GM04503 (cell line): ENCODE measurements around the gene SERTAD3.
"Not testable (repeated sequence)": the region's sequence is repeated elsewhere in the genome, so short reads cannot be mapped to it uniquely, and the experiment has no call there.

ENCODE experiments used
- DNase-seq: peaks from one replicate; pipeline ENCODE4 v3.0.0-alpha.2; 2012; ENCODE audit warnings: low read depth

Gene SERTAD3

GRCh38 chr19:40457953-40458596, 13.9 kb upstream of the SERTAD3 start:
- no peak for DNase-seq

- no peak for DNase-seq
Measured at GRCh38 chr19:40457048-40457447, 12.9 kb upstream of the SERTAD3 start.

GRCh38 chr19:40453943-40454342, 9.8 kb upstream of the SERTAD3 start:
- DNase-seq: not testable (repeated sequence)

- no peak for DNase-seq
Measured at GRCh38 chr19:40453151-40453735, 9.1 kb upstream of the SERTAD3 start.

DNA sequence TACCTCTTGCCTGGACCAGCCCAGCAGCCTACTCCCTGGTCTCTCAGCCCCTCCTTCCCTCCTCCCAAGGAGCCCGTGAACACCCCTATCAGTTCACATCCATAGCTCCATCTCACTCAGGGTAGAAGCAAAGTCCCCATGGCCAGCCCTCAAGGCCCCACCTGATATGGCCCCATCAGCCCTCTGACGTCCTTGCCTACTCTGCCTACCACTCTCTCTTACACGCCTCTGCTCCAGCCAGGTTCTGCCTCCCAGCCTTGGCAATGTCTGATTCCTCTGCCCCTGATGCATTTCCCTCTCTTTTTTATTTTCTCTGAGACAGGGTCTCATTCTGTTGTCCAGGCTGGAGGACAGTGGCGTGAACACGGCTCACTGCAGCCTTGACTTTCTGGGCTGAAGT, 7.9 kb upstream of the SERTAD3 start:
- no peak for DNase-seq

DNA sequence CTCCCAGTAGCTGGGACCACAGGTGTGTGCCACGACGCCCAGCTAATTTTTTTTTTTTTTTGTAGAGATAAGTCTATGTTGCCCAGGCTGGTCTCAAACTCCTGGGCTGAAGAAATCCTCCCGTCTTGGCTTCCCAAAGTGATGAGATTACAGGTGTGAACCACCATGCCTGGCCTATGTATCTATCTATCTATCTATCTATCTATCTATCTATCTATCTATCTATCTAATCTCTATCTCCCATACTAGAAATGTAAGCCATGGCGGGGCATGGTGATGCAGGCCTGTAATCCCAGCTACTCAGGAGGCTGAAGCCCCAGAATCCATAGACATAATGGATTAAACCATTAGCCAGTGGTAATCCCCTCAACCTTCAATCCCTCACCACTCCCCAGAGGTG, 6.5 kb upstream of the SERTAD3 start:
- no peak for DNase-seq

- DNase-seq: no peak
Measured at GRCh38 chr19:40449506-40449905, 5.4 kb upstream of the SERTAD3 start.

GRCh38 chr19:40446263-40446784, 2.2 kb upstream of the SERTAD3 start:
- no peak for DNase-seq

DNA sequence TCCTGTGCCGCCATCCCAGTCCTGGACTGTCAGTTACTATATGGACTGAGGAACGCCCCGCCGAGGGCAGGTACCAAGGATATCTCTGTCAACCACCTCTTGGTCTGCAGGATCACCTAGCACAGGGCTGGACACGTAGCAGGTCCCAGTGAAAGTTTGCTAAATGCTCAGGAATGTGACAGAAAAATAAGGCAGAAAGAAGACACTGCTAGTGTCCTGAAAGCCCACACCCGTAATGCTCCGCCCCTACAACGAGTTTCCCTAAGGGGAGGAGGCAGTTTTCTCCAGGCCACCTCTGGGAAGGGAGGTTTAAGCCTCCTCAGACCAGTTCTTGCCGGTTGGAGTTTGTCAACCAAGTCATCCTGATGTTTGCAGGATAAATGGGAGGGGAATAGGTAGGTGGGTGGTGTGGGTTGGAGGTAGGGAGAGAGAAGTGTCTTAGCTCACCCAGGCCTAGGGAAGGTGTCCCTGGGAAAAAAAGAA, 1.7 kb upstream of the SERTAD3 start:
- DNase-seq: no peak

- no peak for DNase-seq
Measured at GRCh38 chr19:40444825-40445312, 734 bp upstream of the SERTAD3 start.

- peak; percentile 95 for DNase-seq
Measured at GRCh38 chr19:40443131-40443999, 770 bp downstream of the SERTAD3 start.

DNA sequence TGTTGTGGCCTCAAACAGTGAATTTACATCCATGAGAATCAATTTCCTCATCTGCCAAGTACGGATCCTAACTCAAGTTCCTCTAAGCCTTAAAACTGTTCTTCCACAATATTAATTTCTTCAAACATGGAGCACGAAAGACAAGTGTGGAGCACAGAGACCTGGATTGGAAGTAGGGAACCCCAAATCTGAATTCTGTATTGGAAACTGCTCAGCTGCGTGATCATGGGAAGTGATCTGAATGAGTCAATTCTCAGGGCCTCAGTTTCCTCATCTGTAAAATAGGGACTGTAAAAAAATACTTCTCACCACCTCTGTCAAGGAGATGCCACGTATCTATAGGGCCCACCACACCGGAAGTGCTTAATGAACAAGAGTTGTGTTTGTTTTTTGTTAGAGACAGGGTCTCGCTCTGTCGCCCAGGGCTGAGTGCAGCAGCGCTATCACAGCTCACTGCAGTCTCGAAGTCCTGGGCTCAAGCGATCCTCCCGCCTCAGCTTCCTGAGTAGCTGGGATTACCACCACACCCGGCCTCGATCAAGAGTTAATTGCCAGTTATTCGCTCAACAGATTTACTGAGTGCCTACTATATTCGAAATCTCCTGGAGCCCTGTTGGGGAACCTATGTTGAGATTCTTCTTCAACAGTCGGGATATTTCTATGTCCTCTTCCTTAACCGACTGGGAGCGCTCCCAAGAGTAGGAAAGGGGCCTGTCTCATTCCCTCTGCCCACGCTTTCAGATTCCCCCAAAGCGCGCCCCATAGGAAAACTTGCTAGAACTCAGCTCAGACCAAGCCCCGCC, 1.6 kb downstream of the SERTAD3 start:
- DNase-seq: no peak

DNA sequence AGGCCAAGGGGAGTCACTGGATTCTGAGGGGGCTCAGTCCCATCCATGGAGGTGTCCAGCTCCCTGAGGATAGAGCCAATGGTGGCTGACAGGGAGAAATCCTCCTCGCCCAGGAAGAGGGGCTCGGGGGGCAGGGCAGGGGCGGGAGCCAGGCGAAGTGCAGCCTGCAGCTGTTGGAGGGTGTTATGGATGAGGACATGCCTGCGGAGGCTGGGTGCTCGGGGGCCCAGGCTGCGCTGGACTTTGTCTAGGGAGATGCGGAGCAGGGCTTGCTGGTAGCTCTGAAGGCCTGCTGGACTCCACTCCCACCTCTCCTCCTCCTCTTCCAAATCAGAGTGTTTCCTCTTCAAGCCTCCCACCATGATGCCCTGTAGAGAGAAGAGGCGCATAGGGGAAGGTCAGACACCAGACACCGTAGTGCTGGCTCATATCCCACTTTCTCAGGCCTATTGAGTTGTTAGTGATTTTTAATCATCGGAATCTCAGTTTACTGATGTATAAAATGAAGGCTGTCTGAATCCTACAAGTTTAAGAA, 2.3 kb downstream of the SERTAD3 start:
- DNase-seq: no peak

DNA sequence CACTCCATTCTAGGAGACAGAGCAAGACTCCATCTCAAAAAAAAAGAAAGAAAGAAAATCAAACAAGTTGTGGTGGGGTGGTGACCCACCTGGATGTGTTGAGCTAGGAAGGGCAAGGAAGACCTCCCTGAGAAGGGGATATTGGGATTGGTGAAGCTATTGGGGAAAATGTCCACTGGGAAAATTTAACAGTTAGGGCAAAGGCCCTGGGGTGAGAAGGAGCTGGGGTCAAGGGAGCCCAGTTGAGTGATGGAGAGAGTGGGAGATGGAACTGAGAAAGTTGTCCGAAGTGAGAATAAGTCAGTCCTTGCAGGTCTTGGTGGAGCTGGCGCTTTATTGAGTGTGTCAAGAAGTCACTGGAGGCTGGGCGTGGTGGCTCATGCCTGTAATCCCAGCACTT, 5.9 kb downstream of the SERTAD3 start:
- no peak for DNase-seq

DNA sequence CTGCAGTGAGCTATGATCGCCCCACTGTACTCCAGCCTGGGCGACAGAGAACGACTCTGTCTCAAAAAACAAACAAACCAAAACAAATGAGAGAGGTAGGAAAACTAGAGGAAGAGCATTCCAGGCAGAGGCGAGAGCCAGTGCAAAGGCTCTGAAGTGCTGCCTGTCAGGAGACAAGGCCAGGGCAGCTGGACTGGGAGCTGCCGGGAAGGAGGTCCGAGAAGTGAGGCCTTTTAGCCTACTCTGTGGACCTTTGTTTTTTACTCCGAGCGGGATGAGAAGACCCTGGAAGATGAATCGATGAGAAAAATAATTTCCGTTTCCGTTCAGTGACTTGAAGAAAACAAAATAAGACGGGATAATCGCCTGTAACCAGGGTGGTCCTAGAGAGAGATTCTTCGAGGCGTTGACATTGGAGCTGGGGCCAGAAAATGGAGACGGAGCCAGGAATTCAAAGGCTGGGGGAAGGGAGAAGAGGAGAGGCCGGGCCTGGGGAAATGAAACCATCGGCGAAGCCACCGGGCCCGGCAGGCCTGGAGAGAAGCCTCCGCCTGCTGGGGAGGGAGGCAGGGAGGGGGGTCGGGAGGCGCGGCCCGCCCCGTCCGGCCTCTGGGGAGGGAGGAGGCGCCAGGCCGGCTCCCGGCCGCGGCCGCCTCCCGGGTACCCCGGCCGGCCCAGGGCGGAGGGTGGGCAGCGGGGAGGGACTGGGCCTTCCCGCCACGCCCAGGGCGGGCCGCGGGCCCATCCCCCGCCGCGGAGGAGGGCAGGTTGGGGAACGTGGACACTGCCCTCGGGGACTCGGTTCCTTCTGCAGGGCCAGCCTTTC, 10.5 kb downstream of the SERTAD3 start:
- peak; percentile 61 for DNase-seq

DNA sequence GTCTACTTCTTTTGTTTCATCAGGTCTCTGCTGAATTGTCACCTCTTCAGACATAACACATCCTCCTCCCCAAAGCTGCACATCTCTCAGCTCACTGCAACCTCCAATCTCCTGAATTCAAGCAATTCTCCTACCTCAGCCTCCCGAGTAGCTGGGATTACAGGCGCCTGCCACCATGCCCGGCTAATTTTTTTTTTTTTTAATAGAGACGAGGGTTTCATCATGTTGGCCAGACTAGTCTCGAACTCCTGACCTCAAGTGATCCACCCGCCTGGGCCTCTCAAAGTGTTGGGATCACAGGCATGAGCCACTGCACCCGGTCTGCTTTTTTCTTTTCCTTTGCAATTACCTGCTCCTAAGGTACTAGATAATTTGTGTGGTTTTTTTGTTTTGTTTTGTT, 11.4 kb downstream of the SERTAD3 start:
- DNase-seq: not testable (repeated sequence)

DNA sequence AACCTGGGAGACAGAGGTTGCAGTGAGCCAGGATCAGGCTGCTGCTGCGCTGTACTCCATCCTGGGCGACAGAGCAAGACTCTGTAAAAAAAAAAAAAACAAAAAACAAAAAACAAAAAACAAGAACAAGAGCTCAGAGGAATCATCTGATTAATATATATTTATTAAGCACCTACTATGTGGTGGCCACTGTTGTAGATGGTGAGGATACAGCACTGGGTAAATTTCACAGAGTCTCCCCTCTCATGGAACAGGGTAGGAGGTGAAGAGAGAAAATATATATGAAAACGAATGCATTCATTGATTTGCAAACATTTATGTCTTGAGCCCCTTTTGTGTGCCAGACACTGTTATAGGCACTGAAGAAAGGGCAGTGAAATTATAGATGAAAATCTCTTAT, 12.4 kb downstream of the SERTAD3 start:
- DNase-seq: no peak

- not testable (repeated sequence) for DNase-seq
Measured at GRCh38 chr19:40430242-40430641, 13.9 kb downstream of the SERTAD3 start.

DNA sequence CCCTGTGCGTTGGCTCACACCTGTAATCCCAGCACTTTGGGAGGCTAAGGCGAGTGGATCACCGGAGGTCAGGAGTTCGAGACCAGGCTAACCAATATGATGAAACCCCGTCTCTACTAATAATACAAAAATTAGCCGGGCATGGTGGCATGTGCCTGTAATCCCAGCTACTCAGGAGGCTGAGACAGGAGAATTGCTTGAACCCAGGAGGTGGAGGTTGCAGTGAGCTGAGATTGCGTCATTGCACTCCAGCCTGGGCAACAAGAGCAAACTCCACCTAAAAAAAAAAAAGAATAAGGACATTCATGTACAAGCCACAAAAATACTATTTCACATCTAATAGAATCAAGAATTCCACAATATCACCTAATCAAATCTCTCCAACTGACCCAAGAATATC, 15.9 kb downstream of the SERTAD3 start:
- not testable (repeated sequence) for DNase-seq

- peak; percentile 90 for DNase-seq
Measured at GRCh38 chr19:40425450-40426287, 18.5 kb downstream of the SERTAD3 start, which contains the start of gene SERTAD1. Gene SERTAD1 (minus strand): TSS chr19:40425992. CDS start chr19:40423546, 2,446 bp downstream.
